Amygdala (tissue), 56 donors: ENCODE results near the gene SIKE1.
"Not testable (repeated sequence)": the region's sequence is repeated elsewhere in the genome, so short reads cannot be mapped to it uniquely, and the experiment has no call there.

Source experiments
- DNase-seq, 56 donors: peaks; one replicate each; lab custom pipeline; 2025; lab: John Stamatoyannopoulos, UW

The SIKE1 gene

GRCh38 chr1:114756009-114756892 is 24.2 kb downstream of the SIKE1 start:
- no peak for DNase-seq

DNA sequence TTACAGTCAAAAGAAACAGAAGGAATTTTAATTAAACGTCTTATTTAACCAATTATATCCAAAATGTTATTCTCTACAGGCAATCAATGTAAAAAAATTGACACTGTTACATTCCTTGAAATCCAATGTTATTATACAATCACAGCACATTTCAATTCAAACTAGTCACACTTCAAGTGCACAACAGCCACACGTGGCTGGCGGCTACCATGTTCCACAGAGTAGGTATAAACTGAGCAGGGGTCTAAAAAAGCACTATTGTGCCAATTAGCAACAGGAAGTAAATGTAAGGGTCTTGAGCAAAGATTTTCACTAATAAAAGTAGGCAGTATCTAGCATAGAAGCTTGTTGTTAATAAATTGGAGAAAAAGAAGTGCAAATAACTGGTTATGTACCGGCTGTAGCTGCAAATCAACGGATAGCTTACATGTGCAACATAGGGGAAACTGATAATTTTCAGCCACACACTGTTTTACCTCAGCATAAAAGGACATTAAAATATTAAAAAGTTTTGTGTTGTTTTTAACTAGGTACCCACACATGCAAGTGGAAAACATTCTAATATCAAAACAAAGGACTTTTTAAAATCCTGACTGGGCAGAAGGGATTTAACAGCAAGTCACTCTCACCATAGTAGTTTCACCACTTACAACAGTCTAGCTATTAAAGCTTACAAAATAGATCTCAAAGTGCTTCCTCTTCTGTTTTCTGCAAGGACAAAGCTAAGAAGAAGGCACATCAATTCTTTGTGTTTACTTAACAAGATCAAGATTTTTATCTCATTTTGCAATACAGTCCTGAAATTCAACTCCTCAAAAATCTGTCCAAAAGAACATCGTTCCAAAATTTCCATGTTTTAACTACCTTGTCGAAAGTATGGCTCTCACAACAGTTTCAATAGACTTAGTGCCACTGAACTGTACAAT is 25.2 kb downstream of the SIKE1 start:
- no peak for DNase-seq

- DNase-seq = not testable (repeated sequence)
Observed at GRCh38 chr1:114753702-114754101, 26.8 kb downstream of the SIKE1 start.

DNA sequence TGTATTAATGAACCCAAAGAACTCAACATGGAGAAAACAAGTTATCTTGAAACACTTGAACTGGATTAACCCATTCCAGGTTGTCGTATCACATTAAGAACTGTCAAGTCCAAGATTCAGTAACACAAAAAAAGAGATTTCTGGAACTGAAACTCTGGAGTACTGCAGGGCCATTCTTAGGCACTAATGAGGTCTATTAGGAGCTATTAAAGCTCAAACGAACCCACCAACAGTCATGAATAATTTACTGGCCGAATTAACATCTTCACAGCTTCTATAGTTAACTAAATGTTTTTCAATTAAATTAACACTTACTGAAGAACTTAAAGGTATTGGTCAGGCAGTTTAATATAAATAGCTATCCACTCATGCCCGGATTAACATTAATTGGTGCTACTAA is 27.3 kb downstream of the SIKE1 start:
- no peak for DNase-seq

- no peak for DNase-seq
Observed at GRCh38 chr1:114750780-114751179, 29.7 kb downstream of the SIKE1 start.

DNA sequence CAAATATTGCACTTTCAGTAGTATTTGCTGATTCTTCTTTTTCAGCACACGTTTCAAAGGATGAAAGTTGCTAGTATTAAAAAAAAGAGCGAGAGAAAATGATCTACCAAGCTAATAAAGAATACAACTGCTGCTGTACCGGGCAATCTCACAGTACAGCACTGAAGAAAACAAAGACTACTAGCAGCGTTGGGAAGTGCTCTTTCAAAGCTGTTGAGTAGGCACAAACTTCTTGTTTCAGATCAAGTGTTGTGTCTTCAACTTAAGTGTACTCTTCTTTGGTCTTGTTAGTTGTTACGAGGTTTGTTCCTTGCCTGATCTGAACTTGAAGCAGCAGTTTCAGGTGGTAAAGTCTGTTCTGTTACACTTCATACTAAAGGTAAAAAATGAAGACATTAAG is 30.6 kb downstream of the SIKE1 start:
- DNase-seq = no peak

DNA sequence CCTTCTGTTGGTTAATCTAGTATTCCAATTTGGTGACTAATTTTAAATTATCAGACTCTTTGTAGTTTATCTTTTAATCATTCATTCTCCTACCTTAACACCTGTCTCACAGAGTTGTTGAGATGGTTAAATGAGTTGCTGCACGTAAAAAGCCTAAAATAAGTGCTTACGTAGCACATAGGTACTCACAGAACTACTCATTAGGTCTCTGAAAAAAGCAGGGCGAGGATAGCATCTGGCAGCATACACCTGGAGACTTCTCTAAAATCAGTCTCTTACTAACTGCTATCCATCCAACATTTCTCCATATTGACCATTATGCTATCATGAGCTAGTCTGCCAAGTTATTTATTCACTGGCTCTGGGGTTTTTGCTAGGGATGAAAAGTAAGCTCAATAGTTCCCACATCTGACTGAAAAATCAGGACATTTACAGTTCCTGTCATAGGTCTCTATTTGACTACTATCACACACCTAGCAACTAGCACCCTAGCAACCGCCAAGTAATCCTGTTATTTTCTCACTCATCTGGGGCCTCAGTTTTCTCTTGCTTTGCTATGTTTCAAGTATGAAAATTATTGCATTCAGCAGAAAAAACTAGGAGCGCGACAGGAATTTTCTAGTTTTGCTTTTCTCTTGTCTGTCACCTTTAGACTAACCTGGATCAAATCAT is 33.9 kb downstream of the SIKE1 start:
- no peak for DNase-seq

GRCh38 chr1:114745291-114745690 is 35.2 kb downstream of the SIKE1 start:
- no peak for DNase-seq

GRCh38 chr1:114741963-114742746 is 38.3 kb downstream of the SIKE1 start:
- no peak for DNase-seq

- no peak for DNase-seq
Observed at GRCh38 chr1:114740331-114740730, 40.2 kb downstream of the SIKE1 start.

- DNase-seq = no peak
Observed at GRCh38 chr1:114737314-114737849, 43.1 kb downstream of the SIKE1 start.

GRCh38 chr1:114735479-114735878 is 45.0 kb downstream of the SIKE1 start:
- DNase-seq = no peak

- DNase-seq = no peak
Observed at GRCh38 chr1:114729782-114730181, 50.7 kb downstream of the SIKE1 start.

- DNase-seq = no peak
Observed at GRCh38 chr1:114728553-114728952, 51.9 kb downstream of the SIKE1 start.

- DNase-seq = no peak
Observed at GRCh38 chr1:114725230-114725629, 55.3 kb downstream of the SIKE1 start.

DNA sequence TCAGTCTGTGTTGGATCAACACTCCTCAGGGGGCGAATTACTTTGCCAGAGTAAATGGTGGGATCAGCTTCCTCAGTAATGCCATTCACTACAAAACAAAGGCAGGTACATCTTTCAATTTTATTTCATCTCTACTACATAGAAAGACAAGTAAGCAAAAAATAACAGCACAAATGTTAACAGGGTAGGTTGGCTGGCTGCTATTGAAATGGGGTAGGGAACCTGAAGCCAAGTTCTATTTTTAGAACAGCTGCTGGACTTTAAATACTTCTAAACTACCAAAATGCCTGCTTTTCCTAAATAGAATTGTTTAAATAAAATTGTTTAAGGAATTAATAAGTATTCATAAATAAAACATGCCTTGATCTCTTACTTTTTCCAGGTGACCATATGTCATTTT is 56.6 kb downstream of the SIKE1 start:
- DNase-seq = no peak

GRCh38 chr1:114723457-114723856 is 57.0 kb downstream of the SIKE1 start:
- DNase-seq = no peak

GRCh38 chr1:114720492-114720891 is 60.0 kb downstream of the SIKE1 start:
- DNase-seq = no peak
